ENCODE results near the gene AMD1. TPM values are rescaled to one million over a fixed set of nuclear protein-coding genes. Genes with fewer than 3 reads are reported as not detected.

Gene AMD1
- total and polyA plus RNA-seq, 2 of the 8 experiments (the other 6 are each of a cell fraction or from before 2014, with no cell fraction given) = 60.9 to 177 TPM

- TF ChIP-seq ATF2 (IDR thresholded peaks at IDR 0.05; ENCODE audit: low read length) (no peak), SP2 (IDR thresholded peaks at IDR 0.05; ENCODE audit: low read length) (no peak), BACH1 (IDR thresholded peaks at IDR 0.05; ENCODE audit: low read length) (no peak), BCL11A (IDR thresholded peaks at IDR 0.05; ENCODE audit: low read depth in 2 of 2, low read length in 2 of 2) (no peak), RBBP5 (IDR thresholded peaks at IDR 0.05; ENCODE audit: borderline replicate concordance, low read depth, low read length) (no peak; the same call in 1 of the 2 replicates)
Measured at GRCh38 chr6:110874880-110875547, 429 bp downstream of the AMD1 start (continued).

All from H1 (cell line).